Transverse colon (tissue), 4 donors: ENCODE measurements around the gene NME5. TPM values are rescaled to one million over a fixed set of nuclear protein-coding genes. Genes with fewer than 3 reads are reported as not detected.

ENCODE experiments used
- DNase-seq: peaks from one replicate; pipeline ENCODE4 v3.0.0-alpha.2; 2019
- H3K27ac ChIP-seq, 4 donors: fragments of 200-600 bp; sonication (generic); 2 replicates each; pipeline ENCODE4 v1.5.1; 2016 to 2018; ENCODE audit warnings: inconsistent platforms in 4 of 4
- H3K27me3 ChIP-seq: fragments of 200-600 bp; sonication (generic); 2 replicates; pipeline ENCODE4 v1.5.1; 2017; ENCODE audit warnings: inconsistent platforms
- H3K36me3 ChIP-seq, 4 donors: fragments of 200-600 bp; sonication (generic); 2 replicates each; pipeline ENCODE4 v1.5.1; 2017 to 2019; ENCODE audit warnings: inconsistent platforms in 4 of 4
- H3K4me1 ChIP-seq, 4 donors: fragments of 200-600 bp; sonication (generic); 2 replicates each; pipeline ENCODE4 v1.5.1; 2017 to 2020; ENCODE audit warnings: inconsistent platforms in 4 of 4
- H3K4me3 ChIP-seq, 4 donors: fragments of 200-600 bp; sonication (generic); 1 replicate in 1 of 4; 2 replicates in 3 of 4; pipeline versions ENCODE4 v1.5.1 to v1.6.1; 2017 to 2019; ENCODE audit warnings: inconsistent platforms in 4 of 4
- H3K9me3 ChIP-seq, 2 donors: fragments of 200-600 bp; sonication (generic); 2 replicates each; pipeline ENCODE4 v1.5.1; 2017 to 2019; ENCODE audit warnings: inconsistent platforms in 2 of 2
- CTCF ChIP-seq, 5 experiments: fragments of 200-600 bp in 3 of 5; fragments of 450-650 bp in 2 of 5; sonication (generic) in 3 of 5; IDR thresholded peaks; 1 replicate in 2 of 5; 2 replicates in 3 of 5; pipeline ENCODE4 v1.5.1; 2016 to 2017; ENCODE audit warnings: antibody characterized with exemption in 5 of 5, inconsistent platforms in 3 of 5, mild to moderate bottlenecking in 2 of 5, moderate library complexity in 1 of 5
- EP300 ChIP-seq: sonication (generic); formaldehyde crosslinking; IDR thresholded peaks from one replicate; pipeline ENCODE4 v1.6.1; 2017; ENCODE audit warnings: antibody characterized with exemption, low read depth
- POLR2A ChIP-seq: fragments of 450-650 bp; IDR thresholded peaks from one replicate; pipeline ENCODE4 v1.6.1; 2016; ENCODE audit warnings: antibody characterized with exemption, mild to moderate bottlenecking, moderate library complexity
- POLR2AphosphoS5 ChIP-seq, 3 donors: sonication (generic); formaldehyde crosslinking; IDR thresholded peaks; one replicate each; pipeline ENCODE4 v1.6.1; 2016; ENCODE audit warnings: antibody characterized with exemption in 3 of 3
- WGBS, 2 donors: methylation state at CpG; one replicate each; pipeline ENCODE4 v1.1.5; 2018; ENCODE audit warnings: low coverage in 1 of 2; 5-methylcytosine and 5-hydroxymethylcytosine counted together
- in situ Hi-C, 4 donors: fragments of 200-750 bp; cut with MboI; loops; one replicate each; pipeline versions ENCODE4 v1.15.0 to v1.15.1; 2017; ENCODE audit warnings: low sequenced_read_pairs in 3 of 4, low pct_ligation_motif_present in 1 of 4, low pct_unique_long_range_greater_than_20kb in 1 of 4
- intact Hi-C: fragments of 100-400 bp; cut with DNase I; formaldehyde crosslinking; loops from one replicate; pipeline ENCODE4 v1.15.1; 2023; ENCODE audit warnings: low total_unique reads
- total RNA-seq, 4 donors: library from RNA; depleted of rRNA; stranded (reverse); fragments of >200 nt; gene quantifications; one replicate each; pipeline ENCODE4 v1.1.0, GENCODE V29; 2016

The NME5 gene
- total RNA-seq, 4 donors from 2014 or later = not detected

GRCh38 chr5:138132543-138132942 lies 6.7 kb downstream of the NME5 start:
- no peaks in the 10 kb centered on the region for H3K9me3 ChIP-seq
- intact Hi-C loops (loop anchor here (10.0 kb wide), 1 partner anchor 358 kb away; no protein-coding TSS in a partner anchor), in situ Hi-C loops (loop anchor here in 3 of 4 donors (5.0 to 25.0 kb wide), 4 partner anchors 45 to 348 kb away; no protein-coding TSS in a partner anchor)
- H3K27me3 ChIP-seq = no peaks in the 10 kb centered on the region
- no peak overlapping the region for H3K27ac ChIP-seq
- no peak overlapping the region for H3K4me3 ChIP-seq
- H3K4me1 ChIP-seq = peaks cover 0 to 4% (median 0%) of the 10 kb centered on the region in 4 donors
- WGBS, 2 donors = 77 to 82% methylated on average over 6 to 7 of the region's 7 CpGs
- no peak for DNase-seq
- H3K36me3 ChIP-seq = no peaks in the 10 kb centered on the region
- TF ChIP-seq POLR2AphosphoS5 (IDR thresholded peaks at IDR 0.05) = no peak
- TF ChIP-seq POLR2A = no peak
- no peak for TF ChIP-seq CTCF (IDR thresholded peaks at IDR 0.05)
- no peak for TF ChIP-seq EP300

GRCh38 chr5:138129347-138129746 lies 9.9 kb downstream of the NME5 start:
- no peak for DNase-seq
- H3K9me3 ChIP-seq = no peaks in the 10 kb centered on the region
- no peak overlapping the region for H3K27ac ChIP-seq
- H3K27me3 ChIP-seq = no peaks in the 10 kb centered on the region
- H3K36me3 ChIP-seq = no peaks in the 10 kb centered on the region
- intact Hi-C loops = no loop called here
- 78 to 89% methylated on average over 4 to 6 of the region's 6 CpGs for WGBS, 2 donors
- peaks cover 0 to 4% (median 0%) of the 10 kb centered on the region in 4 donors for H3K4me1 ChIP-seq
- in situ Hi-C loops = loop anchor here in 1 of 4 donors (25.0 kb wide), 1 partner anchor 342 kb away; no protein-coding TSS in a partner anchor
- TF ChIP-seq POLR2AphosphoS5 (IDR thresholded peaks at IDR 0.05) = no peak
- TF ChIP-seq POLR2A = no peak
- no peak for TF ChIP-seq EP300
- H3K4me3 ChIP-seq = no peak overlapping the region

- TF ChIP-seq CTCF (IDR thresholded peaks at IDR 0.05) = no peak
- TF ChIP-seq POLR2AphosphoS5 (IDR thresholded peaks at IDR 0.05) = no peak
- TF ChIP-seq POLR2A = no peak
- TF ChIP-seq EP300 = no peak
- no peak for DNase-seq
- no peaks in the 10 kb centered on the region for H3K9me3 ChIP-seq
- H3K27me3 ChIP-seq = no peaks in the 10 kb centered on the region
- no peak overlapping the region for H3K4me3 ChIP-seq
- in situ Hi-C loops = loop anchor here in 1 of 4 donors (25.0 kb wide), 1 partner anchor 341 kb away; no protein-coding TSS in a partner anchor
- intact Hi-C loops = no loop called here
- H3K36me3 ChIP-seq = no peaks in the 10 kb centered on the region
- WGBS, 2 donors = 47 to 65% methylated on average over 4 to 5 of the region's 5 CpGs
- no peak overlapping the region for H3K27ac ChIP-seq
- H3K4me1 ChIP-seq = peaks cover 0 to 4% (median 0%) of the 10 kb centered on the region in 4 donors
These were observed 10.9 kb downstream of the NME5 start for GRCh38 chr5:138128334-138128733.

GRCh38 chr5:138115254-138115653 lies 24.0 kb downstream of the NME5 start:
- Histone ChIP-seq H3K27me3 (peaks cover 5% of the 10 kb centered on the region), H3K27ac (no peak overlapping the region), H3K36me3 (no peaks in the 10 kb centered on the region), H3K4me1 (peaks cover 0 to 3% (median 0%) of the 10 kb centered on the region in 4 donors), H3K9me3 (no peaks in the 10 kb centered on the region), H3K4me3 (no peak overlapping the region)
- TF ChIP-seq CTCF (IDR thresholded peaks at IDR 0.05) = no peak
- TF ChIP-seq POLR2AphosphoS5 (IDR thresholded peaks at IDR 0.05) = no peak
- TF ChIP-seq POLR2A = no peak
- no peak for TF ChIP-seq EP300
- DNase-seq = no peak
- intact Hi-C loops = loop anchor here (10.0 kb wide), 1 partner anchor 460 kb away; no protein-coding TSS in a partner anchor
- in situ Hi-C loops = no loop called here

GRCh38 chr5:138111937-138112336 lies 27.3 kb downstream of the NME5 start:
- Histone ChIP-seq H3K4me1 (peaks cover 0 to 3% (median 0%) of the 10 kb centered on the region in 4 donors), H3K27me3 (peaks cover 5% of the 10 kb centered on the region), H3K9me3 (no peaks in the 10 kb centered on the region), H3K36me3 (no peaks in the 10 kb centered on the region), H3K4me3 (no peak overlapping the region), H3K27ac (peak overlapping the region in 1 of 4 donors; percentile 6)
- intact Hi-C loops = loop anchor here (10.0 kb wide), 1 partner anchor 457 kb away; no protein-coding TSS in a partner anchor
- WGBS, 2 donors = 17 to 30% methylated on average over 1 of the region's 1 CpG
- no peak for DNase-seq
- TF ChIP-seq CTCF (IDR thresholded peaks at IDR 0.05) (no peak), POLR2A (no peak), EP300 (no peak), POLR2AphosphoS5 (IDR thresholded peaks at IDR 0.05) (no peak)
- in situ Hi-C loops = no loop called here
